Peyer's patch (tissue), 4 donors: Measurements from ENCODE around the gene RAVER1.
A peak's percentile ranks its signal among the peaks of the same experiment; 100 is the strongest.

Source experiments
- CTCF ChIP-seq, 6 experiments: fragments of 450-650 bp in 4 of 6; fragments of 200-600 bp in 2 of 6; sonication (generic) in 1 of 6; IDR thresholded peaks; one replicate each; pipeline ENCODE4 v1.5.1; 2017 to 2019; ENCODE audit warnings: antibody characterized with exemption in 6 of 6, mild to moderate bottlenecking in 3 of 6, moderate library complexity in 1 of 6
- POLR2A ChIP-seq, 2 donors: fragments of 450-650 bp; IDR thresholded peaks; one replicate each; pipeline ENCODE4 v1.5.1; 2017; ENCODE audit warnings: antibody characterized with exemption in 2 of 2, mild to moderate bottlenecking in 2 of 2, moderate library complexity in 2 of 2

GRCh38 chr19:10269333-10270179, 63.8 kb downstream of the RAVER1 start:
- TF ChIP-seq POLR2A (IDR thresholded peaks at IDR 0.05): no peak
- TF ChIP-seq CTCF (IDR thresholded peaks at IDR 0.05): peak; percentile 95 to 98 (median 97)
